Measurements from ENCODE around the gene EGFL6. TPM values are rescaled to one million over a fixed set of nuclear protein-coding genes. Genes with fewer than 3 reads are reported as not detected.
"Not testable (repeated sequence)": the region's sequence is repeated elsewhere in the genome, so short reads cannot be mapped to it uniquely, and the experiment has no call there.

EGFL6 gene
- total and polyA plus RNA-seq, 9 donors = 0.12 to 1.3 (median 0.34) TPM; not detected in 4

- no peaks in the 10 kb centered on the region for H3K9me3 ChIP-seq
- no peaks in the 10 kb centered on the region for H3K27me3 ChIP-seq
- intact Hi-C loops (cut with DNase I) = no loop called here
- no peak overlapping the region for H3K27ac ChIP-seq
- no peaks in the 10 kb centered on the region for H3K4me1 ChIP-seq (ENCODE audit: insufficient read depth)
- TF ChIP-seq, protein P1, sequence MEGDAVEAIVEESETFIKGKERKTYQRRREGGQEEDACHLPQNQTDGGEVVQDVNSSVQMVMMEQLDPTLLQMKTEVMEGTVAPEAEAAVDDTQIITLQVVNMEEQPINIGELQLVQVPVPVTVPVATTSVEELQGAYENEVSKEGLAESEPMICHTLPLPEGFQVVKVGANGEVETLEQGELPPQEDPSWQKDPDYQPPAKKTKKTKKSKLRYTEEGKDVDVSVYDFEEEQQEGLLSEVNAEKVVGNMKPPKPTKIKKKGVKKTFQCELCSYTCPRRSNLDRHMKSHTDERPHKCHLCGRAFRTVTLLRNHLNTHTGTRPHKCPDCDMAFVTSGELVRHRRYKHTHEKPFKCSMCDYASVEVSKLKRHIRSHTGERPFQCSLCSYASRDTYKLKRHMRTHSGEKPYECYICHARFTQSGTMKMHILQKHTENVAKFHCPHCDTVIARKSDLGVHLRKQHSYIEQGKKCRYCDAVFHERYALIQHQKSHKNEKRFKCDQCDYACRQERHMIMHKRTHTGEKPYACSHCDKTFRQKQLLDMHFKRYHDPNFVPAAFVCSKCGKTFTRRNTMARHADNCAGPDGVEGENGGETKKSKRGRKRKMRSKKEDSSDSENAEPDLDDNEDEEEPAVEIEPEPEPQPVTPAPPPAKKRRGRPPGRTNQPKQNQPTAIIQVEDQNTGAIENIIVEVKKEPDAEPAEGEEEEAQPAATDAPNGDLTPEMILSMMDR (IDR thresholded peaks at IDR 0.05) = no peak
- TF ChIP-seq EP300 (IDR thresholded peaks at IDR 0.05) = no peak
- no peak for TF ChIP-seq POLR2A (IDR thresholded peaks at IDR 0.05)
- no peak overlapping the region for H3K4me3 ChIP-seq
- DNase-seq = no peak
- H3K36me3 ChIP-seq = no peaks in the 10 kb centered on the region
Observed at GRCh38 chrX:13676885-13677284, 107.5 kb downstream of the EGFL6 start.

DNA sequence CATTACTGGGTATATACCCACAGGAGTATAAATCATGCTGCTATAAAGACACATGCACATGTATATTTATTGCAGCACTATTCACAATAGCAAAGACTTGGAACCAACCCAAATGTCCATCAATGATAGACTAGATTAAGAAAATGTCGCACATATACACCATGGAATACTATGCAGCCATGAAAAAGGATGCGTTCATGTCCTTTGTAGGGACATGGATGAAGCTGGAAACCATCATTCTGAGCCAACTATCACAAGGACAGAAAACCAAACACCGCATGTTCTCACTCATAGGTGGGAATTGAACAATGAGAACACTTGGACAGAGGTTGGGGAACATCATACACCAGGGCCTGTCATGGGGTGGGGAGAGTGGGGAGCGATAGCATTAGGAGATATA is 110.3 kb downstream of the EGFL6 start:
- H3K27me3 ChIP-seq; H3K4me3 ChIP-seq; H3K9me3 ChIP-seq; H3K4me1 ChIP-seq (ENCODE audit: insufficient read depth); intact Hi-C loops (cut with DNase I); H3K36me3 ChIP-seq; DNase-seq; H3K27ac ChIP-seq: not testable (repeated sequence)
- 88 to 95% (median 94%) methylated on average over 4 of the region's 4 CpGs for WGBS, 3 donors

GRCh38 chrX:13681595-13681994 is 112.2 kb downstream of the EGFL6 start:
- DNase-seq = no peak
- Histone ChIP-seq H3K9me3 (no peaks in the 10 kb centered on the region), H3K36me3 (no peaks in the 10 kb centered on the region), H3K4me3 (no peak overlapping the region), H3K27ac (no peak overlapping the region), H3K4me1 (ENCODE audit: insufficient read depth) (no peaks in the 10 kb centered on the region), H3K27me3 (no peaks in the 10 kb centered on the region)
- WGBS, 3 donors = 69 to 78% (median 77%) methylated on average over 7 of the region's 7 CpGs
- no peak for TF ChIP-seq POLR2A (IDR thresholded peaks at IDR 0.05)
- TF ChIP-seq EP300 (IDR thresholded peaks at IDR 0.05) = no peak
- intact Hi-C loops (cut with DNase I) = no loop called here

Small RNAs within 50 kb of the gene (microRNA-seq; reads per million reads assigned to microRNA genes)
- gene MIR6086 = 0 reads per million in 3 donors

Other genes starting within 250 kb of the EGFL6 start
- gene ATXN3L, start 249.5 kb upstream of the EGFL6 start, total RNA-seq = not detected
- not detected for gene ATXN3L, start 249.5 kb upstream of the EGFL6 start, polyA plus RNA-seq
- 1 to 10 TPM; 3.1 to 9.2 (median 4.8) TPM for gene TCEANC, start 83.5 kb downstream of the EGFL6 start, total RNA-seq
- 1 to 10 TPM; 2.6 to 3.9 TPM for gene TCEANC, start 83.5 kb downstream of the EGFL6 start, polyA plus RNA-seq
- gene RAB9A, start 119.5 kb downstream of the EGFL6 start, total RNA-seq = 10 to 100 TPM; 22.3 to 37.2 (median 26.2) TPM
- 10 to 100 TPM; 29.2 to 46.3 TPM for gene RAB9A, start 119.5 kb downstream of the EGFL6 start, polyA plus RNA-seq
- 10 to 100 TPM; 18.6 to 26.5 (median 21.1) TPM for gene TRAPPC2, start 165.0 kb downstream of the EGFL6 start, total RNA-seq
- 10 to 100 TPM; 10.7 to 11.2 TPM for gene TRAPPC2, start 165.0 kb downstream of the EGFL6 start, polyA plus RNA-seq
- 10 to 100 TPM; 27.0 to 35.7 (median 33.7) TPM for gene OFD1, start 165.1 kb downstream of the EGFL6 start, total RNA-seq
- gene OFD1, start 165.1 kb downstream of the EGFL6 start, polyA plus RNA-seq = 10 to 100 TPM; 21.8 to 22.2 TPM
- gene GPM6B, start 247.5 kb downstream of the EGFL6 start, total RNA-seq = 1 to 10 TPM in 6 of 7 donors, under 1 TPM in 1; 1.00 to 5.1 (median 4.2) TPM
- 1 to 10 TPM; 3.4 to 9.4 TPM for gene GPM6B, start 247.5 kb downstream of the EGFL6 start, polyA plus RNA-seq